Measurements from ENCODE around the gene PEPD. TPM values are rescaled to one million over a fixed set of nuclear protein-coding genes. Genes with fewer than 3 reads are reported as not detected.

Gene PEPD
- total RNA-seq, 1 experiment from 2014 or later = 83.1 TPM

- POLR2A ChIA-PET = no interaction called here
- ATAC-seq = no peak
- Mint-ChIP-seq H3K4me3 (no peak overlapping the region), H3K9me3 (no peaks in the 10 kb centered on the region), H3K27me3 (ENCODE audit: low read depth) (no peaks in the 10 kb centered on the region), H3K27ac (peak overlapping the region; percentile 57; the same call in 1 of the 2 replicates), H3K4me1 (no peaks in the 10 kb centered on the region), H3K36me3 (no peaks in the 10 kb centered on the region)
- CTCF ChIA-PET = interaction anchor here (1.8 kb wide), 1 partner anchor 10 kb away, joined by 7 read pairs; no protein-coding TSS in a partner anchor
- DNase-seq (ENCODE audit: low spot score) = no peak
- TF ChIP-seq FOXP1 (CRISPR knock-in tag; IDR thresholded peaks at IDR 0.05; ENCODE audit: borderline replicate concordance) (no peak), SP1 (CRISPR knock-in tag; conservative IDR thresholded peaks at IDR 0.05) (no peak), ATF3 (CRISPR knock-in tag; conservative IDR thresholded peaks at IDR 0.05) (no peak), GTF2I (CRISPR knock-in tag; conservative IDR thresholded peaks at IDR 0.05) (no peak), HMGA2 (CRISPR knock-in tag; IDR thresholded peaks at IDR 0.05) (no peak), PRDM15 (CRISPR knock-in tag; IDR thresholded peaks at IDR 0.05) (no peak), MXD4 (CRISPR knock-in tag; IDR thresholded peaks at IDR 0.05; ENCODE audit: borderline replicate concordance) (no peak), ZNF532 (CRISPR knock-in tag; IDR thresholded peaks at IDR 0.05; ENCODE audit: borderline replicate concordance) (no peak), GRHL2 (CRISPR knock-in tag; IDR thresholded peaks at IDR 0.05; ENCODE audit: insufficient replicate concordance, severe bottlenecking) (no peak), NR1H2 (CRISPR knock-in tag; IDR thresholded peaks at IDR 0.05) (no peak), FOXP4 (CRISPR knock-in tag; IDR thresholded peaks at IDR 0.05) (no peak), ZNF219 (CRISPR knock-in tag; IDR thresholded peaks at IDR 0.05; ENCODE audit: borderline replicate concordance) (no peak)
Observed at GRCh38 chr19:33440241-33440640, 81.3 kb downstream of the PEPD start.

- H3K36me3 Mint-ChIP-seq = no peaks in the 10 kb centered on the region
- no peak overlapping the region for H3K4me3 Mint-ChIP-seq
- no peaks in the 10 kb centered on the region for H3K27me3 Mint-ChIP-seq (ENCODE audit: low read depth)
- CTCF ChIA-PET = interaction anchor here (0.9 to 1.8 kb wide), 2 partner anchors 8 to 36 kb away, joined by 3 to 7 read pairs; no protein-coding TSS in a partner anchor
- DNase-seq (ENCODE audit: low spot score) = no peak
- no peaks in the 10 kb centered on the region for H3K9me3 Mint-ChIP-seq
- H3K4me1 Mint-ChIP-seq = no peaks in the 10 kb centered on the region
- POLR2A ChIA-PET = no interaction called here
- H3K27ac Mint-ChIP-seq = no peak overlapping the region
- ATAC-seq = peak; percentile 44; the same call in 1 of the 2 replicates
- TF ChIP-seq ZNF532 (CRISPR knock-in tag; IDR thresholded peaks at IDR 0.05; ENCODE audit: borderline replicate concordance) (no peak), ZNF416 (CRISPR knock-in tag; IDR thresholded peaks at IDR 0.05) (no peak), JAZF1 (CRISPR knock-in tag; IDR thresholded peaks at IDR 0.05) (no peak), SMAD3 (CRISPR knock-in tag; IDR thresholded peaks at IDR 0.05; ENCODE audit: borderline replicate concordance) (no peak), ETV6 (CRISPR knock-in tag; IDR thresholded peaks at IDR 0.05) (no peak), RORB (CRISPR knock-in tag; IDR thresholded peaks at IDR 0.05) (no peak), ZMAT4 (CRISPR knock-in tag; IDR thresholded peaks at IDR 0.05) (no peak), ZNF232 (CRISPR knock-in tag; IDR thresholded peaks at IDR 0.05) (no peak)
Observed at GRCh38 chr19:33438987-33439781, 82.4 kb downstream of the PEPD start.

All from WTC11 (cell line).